ENCODE results near the gene SPSB1.

The SPSB1 gene

GRCh38 chr1:9292361-9293240, at the start of gene SPSB1:
Gene SPSB1 (plus strand): TSS chr1:9292894. CDS start chr1:9355892, 62,998 bp downstream.
- ATAC-seq = peak; percentile 67
- TF ChIP-seq ZNF565 (CRISPR knock-in tag; conservative IDR thresholded peaks at IDR 0.05; ENCODE audit: low read depth) (no peak), RARB (CRISPR knock-in tag; IDR thresholded peaks at IDR 0.05) (no peak), ISL1 (CRISPR knock-in tag; IDR thresholded peaks at IDR 0.05) (no peak), ARNTL (CRISPR knock-in tag; IDR thresholded peaks at IDR 0.05; ENCODE audit: borderline replicate concordance, low read depth) (no peak), TSHZ2 (CRISPR knock-in tag; IDR thresholded peaks at IDR 0.05) (no peak), OSR1 (CRISPR knock-in tag; IDR thresholded peaks at IDR 0.05) (no peak), SNAI2 (CRISPR knock-in tag; IDR thresholded peaks at IDR 0.05) (no peak), CSRNP3 (CRISPR knock-in tag; IDR thresholded peaks at IDR 0.05) (no peak), ZC3H10 (CRISPR knock-in tag; IDR thresholded peaks at IDR 0.05) (no peak), ESRRG (CRISPR knock-in tag; IDR thresholded peaks at IDR 0.05) (no peak), TCF4 (CRISPR knock-in tag; IDR thresholded peaks at IDR 0.05; ENCODE audit: borderline replicate concordance) (no peak), BACH2 (CRISPR knock-in tag; IDR thresholded peaks at IDR 0.05; ENCODE audit: borderline replicate concordance) (no peak), PPARA (CRISPR knock-in tag; IDR thresholded peaks at IDR 0.05; ENCODE audit: borderline replicate concordance) (no peak), ZFP30 (CRISPR knock-in tag; IDR thresholded peaks at IDR 0.05) (no peak), PATZ1 (CRISPR knock-in tag; IDR thresholded peaks at IDR 0.05; ENCODE audit: borderline replicate concordance) (no peak), GLIS3 (CRISPR knock-in tag; IDR thresholded peaks at IDR 0.05) (no peak), CSDC2 (CRISPR knock-in tag; IDR thresholded peaks at IDR 0.05) (no peak), ZNF8 (CRISPR knock-in tag; IDR thresholded peaks at IDR 0.05) (no peak)

GRCh38 chr1:9243066-9243739, 49.5 kb upstream of the SPSB1 start:
- ATAC-seq = no peak
- TF ChIP-seq CREB5 (CRISPR knock-in tag; IDR thresholded peaks at IDR 0.05; ENCODE audit: low read depth) = no peak
- no peak for TF ChIP-seq CSDC2 (CRISPR knock-in tag; IDR thresholded peaks at IDR 0.05)
- TF ChIP-seq BACH2 (CRISPR knock-in tag; IDR thresholded peaks at IDR 0.05; ENCODE audit: borderline replicate concordance) = no peak
- no peak for TF ChIP-seq ESRRG (CRISPR knock-in tag; IDR thresholded peaks at IDR 0.05)
- no peak for TF ChIP-seq ISL1 (CRISPR knock-in tag; IDR thresholded peaks at IDR 0.05)
- TF ChIP-seq GLIS3 (CRISPR knock-in tag; IDR thresholded peaks at IDR 0.05) = no peak
- TF ChIP-seq ZNF565 (CRISPR knock-in tag; conservative IDR thresholded peaks at IDR 0.05; ENCODE audit: low read depth) = no peak
- TF ChIP-seq TSHZ2 (CRISPR knock-in tag; IDR thresholded peaks at IDR 0.05) = no peak
- TF ChIP-seq PPARA (CRISPR knock-in tag; IDR thresholded peaks at IDR 0.05; ENCODE audit: borderline replicate concordance) = no peak
- no peak for TF ChIP-seq CSRNP3 (CRISPR knock-in tag; IDR thresholded peaks at IDR 0.05)
- no peak for TF ChIP-seq POU6F1 (CRISPR knock-in tag; IDR thresholded peaks at IDR 0.05; ENCODE audit: borderline replicate concordance, low read depth)
- no peak for TF ChIP-seq TOX (CRISPR knock-in tag; IDR thresholded peaks at IDR 0.05; ENCODE audit: borderline replicate concordance)
- no peak for TF ChIP-seq SNAI2 (CRISPR knock-in tag; IDR thresholded peaks at IDR 0.05)
- TF ChIP-seq TCF4 (CRISPR knock-in tag; IDR thresholded peaks at IDR 0.05; ENCODE audit: borderline replicate concordance) = no peak
